Measurements from ENCODE around the gene FIGLA. TPM values are rescaled to one million over a fixed set of nuclear protein-coding genes. Genes with fewer than 3 reads are reported as not detected.

Gene FIGLA
- total RNA-seq, 1 donor, result not detected

- H3K4me3 ChIP-seq (ENCODE audit: low read depth, low read length), result no peak overlapping the region
- TF ChIP-seq, protein P1, sequence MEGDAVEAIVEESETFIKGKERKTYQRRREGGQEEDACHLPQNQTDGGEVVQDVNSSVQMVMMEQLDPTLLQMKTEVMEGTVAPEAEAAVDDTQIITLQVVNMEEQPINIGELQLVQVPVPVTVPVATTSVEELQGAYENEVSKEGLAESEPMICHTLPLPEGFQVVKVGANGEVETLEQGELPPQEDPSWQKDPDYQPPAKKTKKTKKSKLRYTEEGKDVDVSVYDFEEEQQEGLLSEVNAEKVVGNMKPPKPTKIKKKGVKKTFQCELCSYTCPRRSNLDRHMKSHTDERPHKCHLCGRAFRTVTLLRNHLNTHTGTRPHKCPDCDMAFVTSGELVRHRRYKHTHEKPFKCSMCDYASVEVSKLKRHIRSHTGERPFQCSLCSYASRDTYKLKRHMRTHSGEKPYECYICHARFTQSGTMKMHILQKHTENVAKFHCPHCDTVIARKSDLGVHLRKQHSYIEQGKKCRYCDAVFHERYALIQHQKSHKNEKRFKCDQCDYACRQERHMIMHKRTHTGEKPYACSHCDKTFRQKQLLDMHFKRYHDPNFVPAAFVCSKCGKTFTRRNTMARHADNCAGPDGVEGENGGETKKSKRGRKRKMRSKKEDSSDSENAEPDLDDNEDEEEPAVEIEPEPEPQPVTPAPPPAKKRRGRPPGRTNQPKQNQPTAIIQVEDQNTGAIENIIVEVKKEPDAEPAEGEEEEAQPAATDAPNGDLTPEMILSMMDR (IDR thresholded peaks at IDR 0.05; ENCODE audit: insufficient read depth, low read length), result no peak
- no peak for DNase-seq (ENCODE audit: low read depth)
Measured at GRCh38 chr2:70832386-70832785, 41.9 kb upstream of the FIGLA start.

- no peak for DNase-seq (ENCODE audit: low read depth)
- no peak overlapping the region for H3K4me3 ChIP-seq (ENCODE audit: low read depth, low read length)
- TF ChIP-seq, protein P1 (IDR thresholded peaks at IDR 0.05; ENCODE audit: insufficient read depth, low read length), result no peak
Measured at GRCh38 chr2:70831861-70832260, 41.4 kb upstream of the FIGLA start.

DNA sequence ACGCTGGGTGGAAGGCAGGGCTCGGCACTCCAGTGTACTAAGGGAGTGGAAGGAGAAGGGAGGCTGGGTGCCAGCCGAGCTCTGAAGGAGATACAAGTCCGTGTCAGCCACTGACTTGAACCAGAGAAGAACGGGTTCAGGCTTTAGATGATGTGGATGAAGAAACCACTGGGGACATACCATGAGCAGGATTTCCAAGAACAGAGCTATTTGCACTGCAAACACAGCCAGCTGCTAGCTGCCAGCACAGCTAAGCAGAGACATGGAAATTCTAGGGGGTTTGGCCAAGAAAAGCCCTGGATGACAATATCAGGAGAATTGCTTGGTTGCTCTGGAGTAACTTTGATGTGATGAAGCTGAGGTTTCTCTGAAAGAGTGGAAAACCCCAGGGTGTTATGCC lies 39.9 kb upstream of the FIGLA start:
- no peak overlapping the region for H3K4me3 ChIP-seq (ENCODE audit: low read depth, low read length)
- peak; percentile 53 for DNase-seq (ENCODE audit: low read depth)
- TF ChIP-seq, protein P1 (IDR thresholded peaks at IDR 0.05; ENCODE audit: insufficient read depth, low read length), result no peak

GRCh38 chr2:70829916-70830315 lies 39.5 kb upstream of the FIGLA start:
- TF ChIP-seq, protein P1 (IDR thresholded peaks at IDR 0.05; ENCODE audit: insufficient read depth, low read length), result no peak
- H3K4me3 ChIP-seq (ENCODE audit: low read depth, low read length), result no peak overlapping the region
- no peak for DNase-seq (ENCODE audit: low read depth)

DNA sequence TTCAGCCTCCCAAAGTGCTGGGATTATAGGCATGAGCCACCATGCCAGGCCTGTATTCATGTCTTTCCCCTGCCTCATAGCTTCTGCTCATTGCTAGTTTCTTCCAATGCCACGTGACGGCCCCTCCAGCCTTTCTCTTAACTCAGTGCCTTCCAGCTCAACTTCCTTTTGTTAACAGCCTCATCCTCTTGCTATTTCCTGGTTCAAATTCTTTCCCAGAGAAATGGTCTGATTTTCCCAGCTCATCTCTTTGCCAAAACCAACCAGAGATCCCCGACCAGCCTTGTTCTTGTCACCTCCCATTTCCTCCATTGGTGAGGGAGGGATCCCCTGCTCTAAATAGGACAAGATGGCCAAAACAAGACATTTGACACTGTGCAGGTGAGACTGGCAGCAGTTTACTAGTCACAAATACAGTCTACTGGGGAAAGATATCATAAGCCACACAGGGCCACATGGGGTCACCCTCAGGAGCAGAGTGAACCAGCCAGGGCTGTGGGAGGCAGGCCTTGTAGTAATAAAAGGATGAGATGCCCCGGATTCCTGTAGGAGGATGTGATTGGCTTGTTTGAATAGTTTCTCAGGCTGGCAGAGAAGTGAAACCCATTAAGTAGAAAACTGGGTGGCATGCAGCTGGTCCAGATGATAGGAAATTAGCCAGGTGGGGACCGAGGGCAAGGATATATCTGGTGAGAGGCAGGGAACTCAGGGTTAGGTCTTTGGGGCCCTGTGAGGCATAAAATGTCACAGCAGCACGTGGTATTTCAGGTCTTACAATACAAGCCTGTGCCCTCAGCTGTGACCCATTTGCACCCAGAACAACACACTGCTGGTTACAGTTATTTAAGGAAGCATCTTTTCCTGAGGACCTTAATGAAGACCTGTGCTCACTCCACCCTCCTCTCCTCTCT lies 38.7 kb upstream of the FIGLA start:
- peak; percentile 62 for DNase-seq (ENCODE audit: low read depth)
- no peak overlapping the region for H3K4me3 ChIP-seq (ENCODE audit: low read depth, low read length)
- TF ChIP-seq, protein P1 (IDR thresholded peaks at IDR 0.05; ENCODE audit: insufficient read depth, low read length), result no peak

DNA sequence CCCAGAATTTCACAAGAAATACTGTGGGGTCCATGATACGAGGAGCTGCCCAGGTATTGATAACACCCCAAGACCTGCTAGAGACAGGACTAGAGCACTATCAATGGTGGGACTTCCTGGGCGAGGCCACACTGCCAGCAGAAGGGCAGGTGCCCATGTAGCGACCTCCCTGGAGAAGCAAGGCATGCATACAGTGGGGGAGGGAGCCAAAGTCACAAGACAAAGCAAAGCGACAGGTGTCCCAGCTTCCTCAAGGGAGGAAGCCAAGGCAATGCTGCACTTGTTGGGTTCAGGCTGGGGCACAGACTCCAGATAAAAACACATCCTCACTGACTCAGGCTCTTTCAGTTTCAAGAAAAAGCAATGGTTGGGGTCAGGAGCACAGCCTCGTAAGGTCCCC lies 37.7 kb upstream of the FIGLA start:
- DNase-seq (ENCODE audit: low read depth), result no peak
- TF ChIP-seq, protein P1 (IDR thresholded peaks at IDR 0.05; ENCODE audit: insufficient read depth, low read length), result no peak
- no peak overlapping the region for H3K4me3 ChIP-seq (ENCODE audit: low read depth, low read length)
